IMR-90 (cell line): ENCODE measurements around the gene RASGRP2. TPM values are rescaled to one million over a fixed set of nuclear protein-coding genes. Genes with fewer than 3 reads are reported as not detected.

Experiments used
- ATAC-seq: fragments of 200-7000 bp; cut with Tn5 transposase; 2 replicates; pipeline ENCODE4 v1.9.1; 2020; ENCODE audit warnings: low read depth, mild to moderate bottlenecking, moderate library complexity
- BruUV-seq: library from RNA; stranded (reverse); fragments of 400-500 nt; replicated peaks from 2 replicates; lab custom pipeline; 2021; lab: Mats Ljungman, UMichigan
- CTCF ChIA-PET: fragments of 300-600 bp; formaldehyde crosslinking; extraction: SDS; loops from one replicate; lab custom pipeline; 2021; ENCODE audit warnings: antibody characterized with exemption; lab: Yijun Ruan, JAX
- POLR2A ChIA-PET: fragments of 300-600 bp; sonication (Branson Sonifier 250); formaldehyde crosslinking; loops from one replicate; lab custom pipeline; 2022; ENCODE audit warnings: antibody characterized with exemption; ENCODE audit not compliant: unreplicated experiment; lab: Charles Lee
- DNase-seq: peaks from one replicate; pipeline ENCODE4 v3.0.0; 2013
- H2AFZ ChIP-seq: replicated peaks from 2 replicates; pipeline ENCODE3; 2013; ENCODE audit warnings: low read length, mild to moderate bottlenecking; ENCODE audit not compliant: poor library complexity
- H2AK5ac ChIP-seq: 2 replicates; pipeline ENCODE4 v1.6.1; 2013; ENCODE audit warnings: low read depth, low read length, inconsistent platforms
- H2AK9ac ChIP-seq: replicated peaks from 2 replicates; pipeline ENCODE3; 2013; ENCODE audit warnings: mild to moderate bottlenecking, low read depth, low read length, moderate library complexity; ENCODE audit not compliant: poor library complexity
- H2BK120ac ChIP-seq: 2 replicates; pipeline ENCODE4 v1.6.1; 2013; ENCODE audit warnings: low read depth, low read length, inconsistent platforms
- H2BK15ac ChIP-seq: 3 replicates; pipeline ENCODE4 v1.6.1; 2013; ENCODE audit warnings: low read depth, low read length, inconsistent platforms
- H2BK20ac ChIP-seq: 2 replicates; pipeline ENCODE4 v1.6.1; 2013; ENCODE audit warnings: low read depth, mild to moderate bottlenecking, inconsistent platforms, low read length, moderate library complexity
- H2BK5ac ChIP-seq: 2 replicates; pipeline ENCODE4 v1.6.1; 2013; ENCODE audit warnings: mild to moderate bottlenecking, low read depth, low read length, inconsistent platforms; ENCODE audit not compliant: poor library complexity, severe bottlenecking
- H3K14ac ChIP-seq: replicated peaks from 2 replicates; pipeline ENCODE4 v1.6.1; 2013; ENCODE audit warnings: low read depth, low read length, inconsistent platforms
- H3K18ac ChIP-seq: 2 replicates; pipeline ENCODE4 v1.6.1; 2013; ENCODE audit warnings: low read depth, low read length, control low read depth
- H3K23ac ChIP-seq: 2 replicates; pipeline ENCODE4 v1.6.1; 2013; ENCODE audit warnings: low read depth, low read length, inconsistent platforms
- H3K27ac ChIP-seq: 2 replicates; pipeline ENCODE4 v1.5.1; 2013; ENCODE audit warnings: mild to moderate bottlenecking, control low read depth, low read length; ENCODE audit not compliant: insufficient read depth
- H3K27me3 ChIP-seq: 2 replicates; pipeline ENCODE4 v1.6.1; 2013; ENCODE audit warnings: low read length; ENCODE audit not compliant: control insufficient read depth, insufficient read depth
- H3K36me3 ChIP-seq: 2 replicates; pipeline ENCODE4 v1.6.1; 2013; ENCODE audit warnings: low read length, mixed read lengths; ENCODE audit not compliant: control insufficient read depth, insufficient read depth
- H3K4ac ChIP-seq: 2 replicates; pipeline ENCODE4 v1.6.1; 2013; ENCODE audit warnings: low read depth, low read length, inconsistent platforms
- H3K4me1 ChIP-seq: 2 replicates; pipeline ENCODE4 v1.6.1; 2013; ENCODE audit warnings: low read length, mixed read lengths; ENCODE audit not compliant: control insufficient read depth, insufficient read depth
- H3K4me2 ChIP-seq: 2 replicates; pipeline ENCODE4 v1.6.1; 2013; ENCODE audit warnings: low read depth, mild to moderate bottlenecking, control low read depth, low read length, moderate library complexity
- H3K4me3 ChIP-seq: 2 replicates; pipeline ENCODE4 v1.5.1; 2013; ENCODE audit warnings: low read depth, mild to moderate bottlenecking, control low read depth, low read length, moderate library complexity; ENCODE audit not compliant: insufficient read depth
- H3K56ac ChIP-seq: 2 replicates; pipeline ENCODE4 v1.6.1; 2013; ENCODE audit warnings: low read length, inconsistent platforms; ENCODE audit not compliant: insufficient read depth; ENCODE audit errors: extremely low read depth
- H3K79me1 ChIP-seq, 2 experiments: 2 replicates each; pipeline ENCODE4 v1.6.1; 2013; ENCODE audit warnings: low read length in 2 of 2, inconsistent platforms in 1 of 2, low read depth in 1 of 2
- H3K9ac ChIP-seq: 2 replicates; pipeline ENCODE4 v1.6.1; 2013; ENCODE audit warnings: low read depth, low read length, control low read depth
- H3K9me1 ChIP-seq: 2 replicates; pipeline ENCODE4 v1.6.1; 2013; ENCODE audit warnings: low read length, inconsistent platforms; ENCODE audit not compliant: insufficient read depth
- H3K9me3 ChIP-seq: 2 replicates; pipeline ENCODE4 v1.6.1; 2013; ENCODE audit warnings: low read length; ENCODE audit not compliant: control insufficient read depth, insufficient read depth
- H4K20me1 ChIP-seq: 2 replicates; pipeline ENCODE4 v1.6.1; 2013; ENCODE audit warnings: low read length, inconsistent platforms; ENCODE audit not compliant: insufficient read depth
- H4K5ac ChIP-seq: 2 replicates; pipeline ENCODE4 v1.6.1; 2013; ENCODE audit warnings: mild to moderate bottlenecking, low read depth, low read length, control low read depth
- H4K8ac ChIP-seq, 2 experiments: 2 replicates each; pipeline ENCODE4 v1.6.1; 2013; ENCODE audit warnings: low read depth in 2 of 2, low read length in 2 of 2, control low read depth in 1 of 2, inconsistent platforms in 1 of 2
- H4K91ac ChIP-seq: 2 replicates; pipeline ENCODE4 v1.6.1; 2013; ENCODE audit warnings: low read depth, low read length, inconsistent platforms; ENCODE audit not compliant: insufficient read depth
- CEBPB ChIP-seq: IDR thresholded peaks from 2 replicates; pipeline ENCODE4 v1.6.1; 2012; ENCODE audit warnings: low read depth, low read length, improper control_type of control experiment
- POLR2A ChIP-seq: IDR thresholded peaks from 2 replicates; pipeline ENCODE4 v1.6.1; 2012; ENCODE audit warnings: mild to moderate bottlenecking, low read depth, low read length
- WGBS, 2 experiments: methylation state at CpG; one replicate each; pipeline versions ENCODE4 v1.1.5 to v1.1.7; 2013; ENCODE audit warnings: missing lambda C conversion rate in 2 of 2; ENCODE audit not compliant: insufficient read length in 1 of 2; ENCODE audit errors: extremely low coverage in 2 of 2; 5-methylcytosine and 5-hydroxymethylcytosine counted together
- dilution Hi-C: fragments of 300-500 bp; cut with HindIII; formaldehyde crosslinking; loops from one replicate; pipeline ENCODE4 v1.14.3; 2018; ENCODE audit warnings: low sequenced_read_pairs; ENCODE audit not compliant: unreplicated experiment
- in situ Hi-C: fragments of 300-500 bp; cut with MboI; formaldehyde crosslinking; loops from 3 replicates; pipeline ENCODE4 v1.14.3; 2019; ENCODE audit warnings: low sequenced_read_pairs, inconsistent platforms, mixed read lengths
- intact Hi-C: fragments of 100-400 bp; cut with micrococcal nuclease; formaldehyde crosslinking; loops from 2 replicates; pipeline ENCODE4 v1.10.0; 2022
- polyA plus RNA-seq, 3 experiments: library from polyadenylated mRNA; depleted of rRNA; stranded (reverse); fragments of >200 nt; gene quantifications; 2 replicates each; pipeline ENCODE4 v1.2.3, GENCODE V29; 2012; ENCODE audit warnings: low replicate concordance in 1 of 3
- total RNA-seq: library from RNA; depleted of rRNA; stranded (reverse); fragments of >200 nt; gene quantifications from 2 replicates; pipeline ENCODE4 v1.2.3, GENCODE V29; 2012

The RASGRP2 gene
- total and polyA plus RNA-seq, 2 of the 4 experiments (the other 2 are of a cell fraction) = 1.2 TPM; not detected in 1

DNA sequence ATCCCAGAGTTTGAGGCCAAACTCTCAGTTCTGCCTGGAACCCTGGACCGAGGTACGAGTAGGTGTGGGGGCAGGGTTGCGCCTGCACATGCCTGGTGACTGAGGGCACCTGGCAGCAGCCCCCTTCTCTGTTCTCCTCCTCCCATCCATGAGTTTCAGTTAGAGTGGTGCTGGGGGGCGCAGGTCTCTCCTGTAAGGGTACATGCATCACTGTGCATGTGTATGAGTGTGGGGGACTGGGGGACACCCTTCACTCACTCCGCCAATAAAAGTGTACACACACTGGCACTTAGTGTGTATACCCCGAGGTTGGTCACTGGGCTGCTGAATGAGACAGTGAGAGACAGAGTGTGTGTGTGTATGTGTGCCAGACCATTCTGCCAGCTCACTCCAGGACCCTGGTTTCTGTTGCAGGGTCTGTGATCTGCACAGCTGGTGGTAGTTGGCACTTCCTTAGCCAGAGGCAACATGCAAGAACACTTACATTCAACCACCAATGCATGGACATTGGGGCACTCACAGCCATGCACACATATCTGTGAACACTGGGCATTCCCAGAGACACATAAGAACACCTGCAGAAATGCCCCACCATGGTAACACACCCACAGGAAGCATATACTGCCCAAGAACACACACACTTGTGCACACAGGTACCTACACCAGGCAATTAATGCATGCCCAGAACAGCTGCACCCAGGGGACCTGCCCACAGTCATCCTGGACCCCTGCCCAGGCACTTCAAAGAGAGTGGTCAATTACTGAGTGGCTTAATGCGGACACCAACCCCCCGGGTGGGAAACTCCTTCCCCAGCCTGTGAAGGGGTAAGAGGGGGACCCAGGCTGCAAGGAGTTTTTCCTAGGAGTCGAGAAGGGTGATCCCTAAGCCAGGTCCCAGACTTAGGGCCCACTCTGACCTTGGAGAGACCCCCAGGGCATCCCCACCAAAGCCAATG lies 19.8 kb downstream of the RASGRP2 start:
- Histone ChIP-seq H2AFZ (peak overlapping the region; percentile 67), H2BK20ac (no peak overlapping the region), H2AK9ac (peak overlapping the region; percentile 42), H3K9me1 (no peaks in the 10 kb centered on the region), H3K36me3 (no peaks in the 10 kb centered on the region), H3K9me3 (no peaks in the 10 kb centered on the region), H4K91ac (no peak overlapping the region), H3K23ac (no peak overlapping the region), H4K20me1 (no peaks in the 10 kb centered on the region), H4K8ac (no peak overlapping the region), H3K4me1 (no peaks in the 10 kb centered on the region), H2AK5ac (no peak overlapping the region; the same call in 1 of the 2 replicates), H3K79me1 (no peaks in the 10 kb centered on the region), H2BK15ac (no peak overlapping the region), H2BK5ac (no peak overlapping the region), H3K18ac (no peak overlapping the region), H3K4me2 (no peak overlapping the region), H3K14ac (no peak overlapping the region), H3K4me3 (no peak overlapping the region), H2BK120ac (no peak overlapping the region), H3K27me3 (peaks cover 64% of the 10 kb centered on the region), H3K9ac (no peak overlapping the region), H3K27ac (no peak overlapping the region), H4K5ac (no peak overlapping the region), H3K4ac (no peak overlapping the region), H3K56ac (no peak overlapping the region)
- ATAC-seq = no peak
- in situ Hi-C loops (no loop called here), dilution Hi-C loops (no loop called here), intact Hi-C loops (loop anchor here (1.0 kb wide), 1 partner anchor 36 kb away; no protein-coding TSS in a partner anchor)
- no peak for DNase-seq
- no CpG with 5 or more reads among the region's 9 CpGs for WGBS, 2 experiments
- ChIA-PET POLR2A (no interaction called here), CTCF (no interaction called here)
- TF ChIP-seq CEBPB (no peak), POLR2A (no peak)
- BruUV-seq = no TSS peak
